Mesodermal cell (in vitro differentiated cells): Measurements from ENCODE around the gene GGPS1.
"Not testable (repeated sequence)": the region's sequence is repeated elsewhere in the genome, so short reads cannot be mapped to it uniquely, and the experiment has no call there.

Experiments
- H3K27ac ChIP-seq: 2 replicates; pipeline ENCODE4 v1.7.0; 2013; ENCODE audit warnings: mild to moderate bottlenecking, low read depth, low read length, moderate library complexity; ENCODE audit not compliant: severe bottlenecking
- H3K36me3 ChIP-seq: 2 replicates; pipeline ENCODE4 v1.7.1; 2013; ENCODE audit warnings: mild to moderate bottlenecking, low read length, moderate library complexity; ENCODE audit not compliant: control insufficient read depth, insufficient read depth
- H3K4me1 ChIP-seq: one replicate; pipeline ENCODE4 v1.7.1; 2013; ENCODE audit warnings: mild to moderate bottlenecking, low read length; ENCODE audit not compliant: insufficient read depth, control insufficient read depth, poor library complexity, severe bottlenecking
- H3K4me3 ChIP-seq: 2 replicates; pipeline ENCODE4 v1.7.0; 2013; ENCODE audit warnings: low read length, control low read depth, mild to moderate bottlenecking; ENCODE audit not compliant: insufficient read depth, poor library complexity, severe bottlenecking; ENCODE audit errors: extremely low read depth
- H3K9me3 ChIP-seq: 2 replicates; pipeline ENCODE4 v1.7.1; 2013; ENCODE audit warnings: mild to moderate bottlenecking, low read length, moderate library complexity; ENCODE audit not compliant: control insufficient read depth
- WGBS, 2 experiments: methylation state at CpG; one replicate each; pipeline ENCODE4 v1.1.5; 2013; ENCODE audit warnings: missing lambda C conversion rate in 2 of 2; ENCODE audit not compliant: insufficient coverage in 2 of 2; 5-methylcytosine and 5-hydroxymethylcytosine counted together

The GGPS1 gene

GRCh38 chr1:235341334-235341733 is 13.0 kb downstream of the GGPS1 start:
- Histone ChIP-seq H3K27ac (no peak overlapping the region), H3K4me1 (no peaks in the 10 kb centered on the region), H3K9me3 (no peaks in the 10 kb centered on the region), H3K4me3 (no peak overlapping the region), H3K36me3 (peaks cover 42% of the 10 kb centered on the region)
- 88 to 100% methylated on average over 1 of the region's 1 CpG for WGBS, 2 experiments

DNA sequence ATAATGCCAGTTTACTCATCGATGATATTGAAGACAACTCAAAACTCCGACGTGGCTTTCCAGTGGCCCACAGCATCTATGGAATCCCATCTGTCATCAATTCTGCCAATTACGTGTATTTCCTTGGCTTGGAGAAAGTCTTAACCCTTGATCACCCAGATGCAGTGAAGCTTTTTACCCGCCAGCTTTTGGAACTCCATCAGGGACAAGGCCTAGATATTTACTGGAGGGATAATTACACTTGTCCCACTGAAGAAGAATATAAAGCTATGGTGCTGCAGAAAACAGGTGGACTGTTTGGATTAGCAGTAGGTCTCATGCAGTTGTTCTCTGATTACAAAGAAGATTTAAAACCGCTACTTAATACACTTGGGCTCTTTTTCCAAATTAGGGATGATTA is 13.7 kb downstream of the GGPS1 start:
- no peaks in the 10 kb centered on the region for H3K4me1 ChIP-seq
- peaks cover 35% of the 10 kb centered on the region for H3K36me3 ChIP-seq
- no peak overlapping the region for H3K4me3 ChIP-seq
- no peak overlapping the region for H3K27ac ChIP-seq
- H3K9me3 ChIP-seq: no peaks in the 10 kb centered on the region
- whole genome bisulfite sequencing, 2 experiments: 80 to 96% methylated on average over 3 to 4 of the region's 6 CpGs

GRCh38 chr1:235342471-235342870 is 14.1 kb downstream of the GGPS1 start:
- H3K4me3 ChIP-seq: no peak overlapping the region
- no peaks in the 10 kb centered on the region for H3K4me1 ChIP-seq
- no peaks in the 10 kb centered on the region for H3K9me3 ChIP-seq
- WGBS, 2 experiments: 100% methylated on average over 1 to 2 of the region's 3 CpGs
- H3K27ac ChIP-seq: no peak overlapping the region
- peaks cover 31% of the 10 kb centered on the region for H3K36me3 ChIP-seq

DNA sequence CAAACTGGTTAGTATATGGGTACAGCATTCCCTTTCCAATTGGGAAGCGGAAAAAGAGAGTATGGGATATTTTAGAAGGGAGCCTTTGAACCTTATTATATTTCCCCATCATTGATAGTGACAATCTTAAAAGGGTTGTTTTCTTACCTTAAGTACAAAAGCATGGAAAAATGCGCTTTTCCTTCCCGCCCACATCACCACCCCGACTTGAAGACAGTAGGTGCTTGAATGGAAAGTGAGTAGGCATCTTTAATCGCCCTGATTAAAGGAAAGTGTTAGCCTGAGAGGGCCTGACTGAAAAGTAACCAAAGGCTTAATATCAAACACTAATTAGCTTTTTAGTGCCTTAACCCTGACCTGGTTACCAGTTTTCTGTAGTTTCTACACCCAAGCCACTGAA is 15.4 kb downstream of the GGPS1 start:
- Histone ChIP-seq H3K9me3 (no peaks in the 10 kb centered on the region), H3K36me3 (peaks cover 19% of the 10 kb centered on the region), H3K27ac (no peak overlapping the region), H3K4me3 (no peak overlapping the region), H3K4me1 (no peaks in the 10 kb centered on the region)
- WGBS, 2 experiments: 100% methylated on average over 3 of the region's 5 CpGs; no CpG with 5 or more reads in 1 of the 2 experiments

DNA sequence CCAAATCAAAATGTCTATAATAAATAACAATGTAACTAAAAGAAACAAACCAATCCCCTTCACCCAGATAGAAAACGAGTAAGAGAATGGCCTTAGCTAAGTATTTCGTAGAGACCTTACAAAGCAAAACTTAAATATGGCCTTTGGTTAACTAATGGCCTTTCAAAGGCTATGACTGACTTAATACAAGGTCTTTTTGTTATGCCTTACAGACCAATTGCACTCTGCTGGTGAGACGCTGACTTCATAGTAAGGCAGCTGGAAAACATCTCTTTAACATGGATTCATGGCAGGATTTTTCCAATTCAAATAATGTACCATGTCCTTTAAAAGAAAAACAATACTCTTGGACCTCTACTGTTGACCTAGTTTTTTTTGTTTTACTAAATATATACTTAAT is 23.1 kb downstream of the GGPS1 start:
- Histone ChIP-seq H3K4me1 (no peaks in the 10 kb centered on the region), H3K9me3 (no peaks in the 10 kb centered on the region), H3K27ac (no peak overlapping the region), H3K4me3 (no peak overlapping the region), H3K36me3 (no peaks in the 10 kb centered on the region)
- WGBS, 2 experiments: 82 to 83% methylated on average over 2 to 3 of the region's 3 CpGs

DNA sequence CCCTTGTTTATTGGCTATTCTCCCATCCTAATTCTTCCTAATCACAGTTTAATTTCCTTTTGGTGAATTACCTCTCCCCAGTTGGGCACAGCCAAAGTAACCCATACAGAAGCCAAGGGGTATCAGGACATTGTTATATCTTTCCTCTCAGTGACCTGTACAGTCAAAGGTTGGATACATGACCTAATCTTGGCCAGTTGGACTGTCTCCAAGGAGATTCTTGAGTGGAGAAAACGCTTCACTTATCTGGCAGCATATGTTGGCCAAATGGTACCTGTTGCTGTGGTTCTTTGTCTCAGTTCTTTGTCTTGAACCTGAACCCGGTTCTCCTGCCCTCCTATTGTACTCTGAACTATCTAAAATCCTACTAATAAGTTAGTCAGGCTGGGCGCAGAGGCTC is 23.5 kb downstream of the GGPS1 start:
- Histone ChIP-seq H3K27ac (no peak overlapping the region), H3K4me1 (no peaks in the 10 kb centered on the region), H3K36me3 (no peaks in the 10 kb centered on the region), H3K9me3 (no peaks in the 10 kb centered on the region), H3K4me3 (no peak overlapping the region)
- 75 to 79% methylated on average over 2 of the region's 3 CpGs for WGBS, 2 experiments

- Histone ChIP-seq H3K9me3 (no peaks in the 10 kb centered on the region), H3K36me3 (no peaks in the 10 kb centered on the region), H3K27ac (no peak overlapping the region), H3K4me1 (no peaks in the 10 kb centered on the region), H3K4me3 (no peak overlapping the region)
- 80 to 86% methylated on average over 5 to 7 of the region's 11 CpGs for WGBS, 2 experiments
Observed at GRCh38 chr1:235357485-235358373, 29.4 kb downstream of the GGPS1 start.

- Histone ChIP-seq H3K36me3 (no peaks in the 10 kb centered on the region), H3K4me1 (no peaks in the 10 kb centered on the region), H3K4me3 (no peak overlapping the region), H3K27ac (no peak overlapping the region), H3K9me3 (no peaks in the 10 kb centered on the region)
- WGBS, 2 experiments: 88 to 100% methylated on average over 2 of the region's 3 CpGs
Observed at GRCh38 chr1:235358899-235359298, 30.5 kb downstream of the GGPS1 start.

DNA sequence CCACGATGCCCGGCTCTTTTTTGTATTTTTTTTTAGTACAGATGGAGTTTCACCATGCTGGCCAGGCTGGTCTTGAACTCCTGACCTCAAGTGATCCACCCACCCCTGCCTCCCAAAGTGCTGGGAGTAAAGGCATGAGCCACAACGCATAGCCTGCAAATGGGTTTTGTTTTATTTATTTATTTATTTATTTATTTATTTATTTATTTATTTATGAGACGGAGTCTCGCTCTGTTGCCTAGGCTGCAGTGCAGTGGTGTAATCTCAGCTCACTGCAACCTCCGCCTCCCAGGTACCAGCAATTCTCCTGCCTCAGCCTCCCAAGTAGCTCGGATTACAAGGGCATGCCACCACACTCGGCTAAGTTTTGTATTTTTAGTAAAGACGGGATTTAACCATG is 35.8 kb downstream of the GGPS1 start:
- not testable (repeated sequence) for H3K27ac ChIP-seq, H3K9me3 ChIP-seq, H3K4me1 ChIP-seq, H3K36me3 ChIP-seq, H3K4me3 ChIP-seq
- WGBS, 2 experiments: 88 to 91% methylated on average over 4 to 5 of the region's 9 CpGs

- Histone ChIP-seq H3K9me3 (no peaks in the 10 kb centered on the region), H3K4me3 (no peak overlapping the region), H3K4me1 (no peaks in the 10 kb centered on the region), H3K36me3 (peaks cover 9% of the 10 kb centered on the region), H3K27ac (no peak overlapping the region)
- 83 to 91% methylated on average over 1 to 3 of the region's 5 CpGs for WGBS, 2 experiments
Observed at GRCh38 chr1:235366286-235366685, 37.9 kb downstream of the GGPS1 start.
